ENCODE results near the gene ATRAID. TPM values are rescaled to one million over a fixed set of nuclear protein-coding genes. Genes with fewer than 3 reads are reported as not detected.

The ATRAID gene
- total and polyA plus RNA-seq, 2 of the 8 experiments (the other 6 are each of a cell fraction or from before 2014, with no cell fraction given) = 109 to 280 TPM

DNA sequence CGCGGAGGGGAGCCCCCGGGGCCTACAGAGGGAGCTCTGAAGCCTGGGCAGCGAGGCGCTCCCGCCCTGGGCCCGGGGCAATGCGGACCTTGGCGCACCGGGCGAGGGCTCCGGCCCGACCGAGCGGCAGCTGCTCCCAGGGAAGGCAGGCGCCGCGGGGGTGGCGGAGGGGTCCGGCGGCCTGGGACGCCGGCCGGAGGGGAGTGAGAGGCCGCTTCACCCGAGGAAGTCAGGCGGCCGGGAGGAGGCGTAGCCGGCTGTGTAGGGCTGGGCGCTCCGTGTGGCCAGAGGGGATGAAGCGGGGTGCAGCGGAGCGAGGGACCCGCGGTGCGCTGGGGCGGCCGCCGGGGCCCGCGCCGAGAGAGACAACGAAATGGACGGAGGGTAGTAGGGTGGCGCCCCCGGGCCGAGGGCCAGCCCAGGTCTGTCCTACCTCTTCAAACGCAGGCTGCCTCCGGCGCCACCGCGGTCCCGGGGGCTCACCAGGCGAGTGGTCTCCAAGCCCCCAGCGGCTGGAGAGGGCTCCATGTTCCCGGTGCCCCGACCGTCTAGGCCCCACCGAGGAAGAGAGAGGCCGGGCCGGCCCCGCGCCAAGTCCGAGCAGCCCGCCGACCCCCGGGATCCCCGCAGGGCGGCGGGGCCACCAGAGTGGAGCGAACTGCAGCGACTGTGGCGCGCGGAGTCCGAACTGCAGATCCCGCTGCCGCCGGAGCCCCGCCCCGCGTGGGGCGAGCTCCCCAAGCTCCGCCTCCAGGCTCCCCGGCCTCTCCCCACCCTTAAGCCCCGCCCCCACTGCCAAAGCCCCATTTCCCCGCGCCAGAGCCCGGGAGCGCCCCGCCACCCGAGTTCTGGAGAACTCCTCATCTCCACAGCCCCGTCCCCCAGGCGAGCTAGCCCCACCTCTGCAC, 50.8 kb downstream of the ATRAID start, which contains the start of gene SLC30A3:
SLC30A3 (minus strand) TSS at position 669 of the 908 bp plus-strand sequence; CDS start at position 528, 141 bp downstream.
- Histone ChIP-seq H3K23me2 (ENCODE audit: low read depth, low read length) (peaks cover 19% of the 10 kb centered on the region; the same call in 1 of the 2 replicates), H4K91ac (replicated peaks; ENCODE audit: insufficient read length, low read length) (peak within 1 kb of the TSS; percentile 14), H3K4ac (replicated peaks; ENCODE audit: insufficient read length, low read depth, low read length) (no peak within 1 kb of the TSS), H3K4me2 (ENCODE audit: insufficient read depth in 1 of 2, low read depth in 2 of 2, low read length in 2 of 2) (peak within 1 kb of the TSS; percentile 88 to 99), H4K5ac (ENCODE audit: insufficient read length, low read depth, low read length) (no peak within 1 kb of the TSS), H3K4me3 (ENCODE audit: extremely low read depth in 1 of 4, insufficient read depth in 2 of 4, low read depth in 3 of 4, low read length in 4 of 4) (peak within 1 kb of the TSS; percentile 60 to 85 (median 63)), H2BK120ac (replicated peaks; ENCODE audit: low read depth, low read length) (no peak within 1 kb of the TSS), H3K18ac (ENCODE audit: extremely low read depth, low read length) (peak within 1 kb of the TSS; percentile 78), H2BK12ac (ENCODE audit: low read depth, low read length) (peak within 1 kb of the TSS; percentile 68; the same call in 1 of the 2 replicates), H3K23ac (ENCODE audit: insufficient read length) (no peak within 1 kb of the TSS), H2BK5ac (ENCODE audit: low read depth, low read length) (no peak within 1 kb of the TSS; the same call in 1 of the 2 replicates), H3K9me3 (ENCODE audit: insufficient read depth in 2 of 2, low read depth in 1 of 2, low read length in 1 of 2) (no peaks in the 10 kb centered on the region), H3K27ac (ENCODE audit: low read depth, low read length) (no peak within 1 kb of the TSS), H3K56ac (replicated peaks; ENCODE audit: insufficient read length, low read depth, low read length) (no peak within 1 kb of the TSS), H3K27me3 (replicated peaks in 1 of 4; ENCODE audit: control insufficient read depth in 3 of 4, extremely low read depth in 1 of 4, insufficient read depth in 3 of 4, low read length in 3 of 4) (peaks cover 39 to 73% (median 61%) of the 10 kb centered on the region in 4 experiments), H3K36me3 (ENCODE audit: control insufficient read depth in 2 of 4, insufficient read depth in 4 of 4, low read length in 3 of 4) (no peaks in the 10 kb centered on the region), H3K14ac (ENCODE audit: insufficient read length) (no peak within 1 kb of the TSS), H2AK5ac (ENCODE audit: low read depth, low read length) (no peak within 1 kb of the TSS), H3K9ac (replicated peaks in 1 of 4; ENCODE audit: extremely low read depth in 1 of 4, low read depth in 3 of 4, low read length in 3 of 4) (peak within 1 kb of the TSS in 2 of 4 experiments; percentile 4 to 65; a peak in 3 of 7 replicates), H2AFZ (ENCODE audit: low read length) (peak within 1 kb of the TSS; percentile 56; the same call in 1 of the 2 replicates), H3K79me1 (ENCODE audit: low read depth, low read length) (no peaks in the 10 kb centered on the region), H2BK20ac (ENCODE audit: low read length) (no peak within 1 kb of the TSS), H2BK15ac (ENCODE audit: low read length) (no peak within 1 kb of the TSS), H3K79me2 (ENCODE audit: control insufficient read depth in 1 of 2, insufficient read depth in 2 of 2, low read length in 2 of 2) (peaks cover 0 to 2% of the 10 kb centered on the region in 2 experiments; a peak in 1 of 4 replicates), H4K20me1 (replicated peaks in 1 of 2; ENCODE audit: control insufficient read depth in 1 of 2, insufficient read depth in 2 of 2, low read length in 2 of 2) (peaks cover 0 to 8% of the 10 kb centered on the region in 2 experiments), H4K8ac (ENCODE audit: extremely low read depth, insufficient read depth, low read length) (peak within 1 kb of the TSS; percentile 78), H3K4me1 (replicated peaks in 1 of 4; ENCODE audit: control insufficient read depth in 3 of 4, insufficient read depth in 4 of 4, low read length in 3 of 4) (peaks cover 3 to 19% (median 14%) of the 10 kb centered on the region in 4 experiments)
- WGBS, 2 experiments (ENCODE audit: extremely low coverage in 1 of 2, insufficient coverage in 1 of 2, insufficient read length in 1 of 2, insufficient replicate concordance in 2 of 2, low coverage in 1 of 2, low lambda C conversion rate in 2 of 2, missing lambda C conversion rate in 1 of 2) = 3% methylated on average over 28 of the region's 96 CpGs; no CpG with 5 or more reads in 1 of the 2 experiments
- POLR2A ChIA-PET (ENCODE audit: partially characterized antibody) = interaction anchor here (1.1 to 8.2 kb wide), 8 partner anchors 11 to 51 kb away, joined by 3 to 71 read pairs (median 4); partner anchors contain the start of genes ATRAID, CAD, DNAJC5G and SLC5A6
- peak in 1 of 2 experiments; percentile 80 for DNase-seq (ENCODE audit: low read depth in 1 of 2, low spot score in 2 of 2)
- CTCF ChIA-PET (ENCODE audit: partially characterized antibody) = interaction anchor here (0.7 to 14.1 kb wide), 14 partner anchors 9 to 165 kb away, joined by 3 to 288 read pairs (median 5); partner anchors contain the start of genes DNAJC5G, PREB and TRIM54
- FAIRE-seq = no peak
- TF ChIP-seq SAP30 (IDR thresholded peaks at IDR 0.05; ENCODE audit: insufficient read depth, insufficient replicate concordance, low read length) (no peak), POLR2A (IDR thresholded peaks at IDR 0.05; ENCODE audit: control extremely low read depth in 1 of 2, low read depth in 2 of 2, low read length in 2 of 2) (no peak), GABPA (IDR thresholded peaks at IDR 0.05; ENCODE audit: borderline replicate concordance, insufficient read depth, low read length) (no peak), TAF1 (IDR thresholded peaks at IDR 0.05; ENCODE audit: low read depth, low read length) (0 out of 2 replicates have a peak, but pooled peaks have one; percentile 30), RFX5 (IDR thresholded peaks at IDR 0.05; ENCODE audit: borderline replicate concordance, low read depth, low read length) (no peak), RAD21 (IDR thresholded peaks at IDR 0.05 in 1 of 2, conservative IDR thresholded peaks at IDR 0.05 in 1 of 2; ENCODE audit: low read depth in 2 of 2, low read length in 2 of 2) (no peak; a peak in 1 of 4 replicates), CBX5 (IDR thresholded peaks at IDR 0.05; ENCODE audit: low read depth, low read length) (no peak), GTF2F1 (IDR thresholded peaks at IDR 0.05; ENCODE audit: borderline replicate concordance, low read depth, low read length) (no peak), SP2 (IDR thresholded peaks at IDR 0.05; ENCODE audit: low read length) (no peak)

Measured in H1 (cell line).